Activated T-cell treated with anti-CD3 and anti-CD28 coated beads, Interleukin-2, amount 50 U/mL, for 4 hours (primary cell): Measurements from ENCODE around the gene PSMB3. TPM values are rescaled to one million over a fixed set of nuclear protein-coding genes. Genes with fewer than 3 reads are reported as not detected.
A peak's percentile ranks its signal among the peaks of the same experiment; 100 is the strongest.

Experiments used
- ATAC-seq, 2 donors: fragments of 200-7000 bp; cut with Tn5 transposase; one replicate each; pipeline ENCODE4 v1.10.0; 2021
- DNase-seq: peaks from one replicate; pipeline ENCODE4 v3.0.0-alpha.2; 2020
- H3K27me3 Mint-ChIP-seq: one replicate; pipeline ENCODE4 v1.8.0; 2021; ENCODE audit warnings: low read depth, mixed read lengths
- H3K36me3 Mint-ChIP-seq: one replicate; pipeline ENCODE4 v1.8.0; 2022; ENCODE audit warnings: mixed read lengths; ENCODE audit not compliant: insufficient read depth
- H3K4me1 Mint-ChIP-seq: one replicate; pipeline ENCODE4 v1.8.0; 2021; ENCODE audit warnings: low read depth, mixed read lengths
- H3K4me3 Mint-ChIP-seq: one replicate; pipeline ENCODE4 v1.8.0; 2021; ENCODE audit warnings: mild to moderate bottlenecking, moderate library complexity, mixed read lengths
- H3K9me3 Mint-ChIP-seq: one replicate; pipeline ENCODE4 v1.8.0; 2021; ENCODE audit warnings: mixed read lengths
- total RNA-seq, 3 donors: library from RNA; stranded (reverse); gene quantifications; one replicate each; pipeline ENCODE4 v1.2.1, GENCODE V29; 2021

The PSMB3 gene
- total RNA-seq, 3 donors from 2014 or later, result 527 to 569 (median 554) TPM

GRCh38 chr17:38710985-38711384 lies 41.6 kb upstream of the PSMB3 start:
- Mint-ChIP-seq H3K4me3 (no peak overlapping the region), H3K36me3 (peaks cover 56% of the 10 kb centered on the region), H3K9me3 (no peaks in the 10 kb centered on the region), H3K4me1 (peaks cover 59% of the 10 kb centered on the region), H3K27me3 (no peaks in the 10 kb centered on the region)
- ATAC-seq, result no peak
- no peak for DNase-seq

GRCh38 chr17:38711792-38712571 lies 40.6 kb upstream of the PSMB3 start:
- no peak overlapping the region for H3K4me3 Mint-ChIP-seq
- peaks cover 60% of the 10 kb centered on the region for H3K4me1 Mint-ChIP-seq
- H3K36me3 Mint-ChIP-seq, result peaks cover 56% of the 10 kb centered on the region
- no peaks in the 10 kb centered on the region for H3K27me3 Mint-ChIP-seq
- ATAC-seq (no peak), DNase-seq (no peak)
- H3K9me3 Mint-ChIP-seq, result no peaks in the 10 kb centered on the region

- peaks cover 54% of the 10 kb centered on the region for H3K4me1 Mint-ChIP-seq
- ATAC-seq (no peak), DNase-seq (no peak)
- H3K9me3 Mint-ChIP-seq, result no peaks in the 10 kb centered on the region
- H3K27me3 Mint-ChIP-seq, result no peaks in the 10 kb centered on the region
- no peak overlapping the region for H3K4me3 Mint-ChIP-seq
- peaks cover 52% of the 10 kb centered on the region for H3K36me3 Mint-ChIP-seq
Observed at GRCh38 chr17:38712593-38712992, 39.9 kb upstream of the PSMB3 start.

GRCh38 chr17:38713456-38714075 lies 39.0 kb upstream of the PSMB3 start:
- H3K27me3 Mint-ChIP-seq, result no peaks in the 10 kb centered on the region
- peaks cover 50% of the 10 kb centered on the region for H3K36me3 Mint-ChIP-seq
- no peak for DNase-seq
- H3K4me1 Mint-ChIP-seq, result peaks cover 47% of the 10 kb centered on the region
- ATAC-seq, result no peak
- no peaks in the 10 kb centered on the region for H3K9me3 Mint-ChIP-seq
- H3K4me3 Mint-ChIP-seq, result no peak overlapping the region

- Mint-ChIP-seq H3K27me3 (no peaks in the 10 kb centered on the region), H3K9me3 (no peaks in the 10 kb centered on the region), H3K36me3 (peaks cover 44% of the 10 kb centered on the region), H3K4me1 (peaks cover 37% of the 10 kb centered on the region), H3K4me3 (peak overlapping the region; percentile 56)
- ATAC-seq (no peak), DNase-seq (no peak)
Observed at GRCh38 chr17:38715216-38715943, 37.2 kb upstream of the PSMB3 start.

GRCh38 chr17:38716368-38717005 lies 36.1 kb upstream of the PSMB3 start:
- H3K4me1 Mint-ChIP-seq, result peaks cover 38% of the 10 kb centered on the region
- H3K27me3 Mint-ChIP-seq, result no peaks in the 10 kb centered on the region
- H3K4me3 Mint-ChIP-seq, result no peak overlapping the region
- DNase-seq (no peak), ATAC-seq (no peak)
- H3K36me3 Mint-ChIP-seq, result peaks cover 45% of the 10 kb centered on the region
- no peaks in the 10 kb centered on the region for H3K9me3 Mint-ChIP-seq

GRCh38 chr17:38717139-38717745 lies 35.3 kb upstream of the PSMB3 start:
- peaks cover 45% of the 10 kb centered on the region for H3K36me3 Mint-ChIP-seq
- DNase-seq (no peak), ATAC-seq (no peak)
- peaks cover 36% of the 10 kb centered on the region for H3K4me1 Mint-ChIP-seq
- H3K9me3 Mint-ChIP-seq, result no peaks in the 10 kb centered on the region
- no peak overlapping the region for H3K4me3 Mint-ChIP-seq
- H3K27me3 Mint-ChIP-seq, result no peaks in the 10 kb centered on the region

- ATAC-seq (no peak), DNase-seq (no peak)
- H3K9me3 Mint-ChIP-seq, result no peaks in the 10 kb centered on the region
- H3K4me3 Mint-ChIP-seq, result no peak overlapping the region
- no peaks in the 10 kb centered on the region for H3K27me3 Mint-ChIP-seq
- H3K4me1 Mint-ChIP-seq, result peaks cover 42% of the 10 kb centered on the region
- peaks cover 40% of the 10 kb centered on the region for H3K36me3 Mint-ChIP-seq
Observed at GRCh38 chr17:38719289-38719942, 33.1 kb upstream of the PSMB3 start.

- ATAC-seq, result no peak
- no peak for DNase-seq
- H3K27me3 Mint-ChIP-seq, result no peaks in the 10 kb centered on the region
- peaks cover 37% of the 10 kb centered on the region for H3K36me3 Mint-ChIP-seq
- no peaks in the 10 kb centered on the region for H3K9me3 Mint-ChIP-seq
- H3K4me1 Mint-ChIP-seq, result peaks cover 42% of the 10 kb centered on the region
- no peak overlapping the region for H3K4me3 Mint-ChIP-seq
Observed at GRCh38 chr17:38719943-38720641, 32.4 kb upstream of the PSMB3 start.

- no peak overlapping the region for H3K4me3 Mint-ChIP-seq
- no peaks in the 10 kb centered on the region for H3K9me3 Mint-ChIP-seq
- ATAC-seq (no peak), DNase-seq (no peak)
- peaks cover 39% of the 10 kb centered on the region for H3K4me1 Mint-ChIP-seq
- H3K36me3 Mint-ChIP-seq, result peaks cover 30% of the 10 kb centered on the region
- no peaks in the 10 kb centered on the region for H3K27me3 Mint-ChIP-seq
Observed at GRCh38 chr17:38720941-38721340, 31.6 kb upstream of the PSMB3 start.

GRCh38 chr17:38721802-38722201 lies 30.7 kb upstream of the PSMB3 start:
- Mint-ChIP-seq H3K9me3 (no peaks in the 10 kb centered on the region), H3K4me1 (peaks cover 43% of the 10 kb centered on the region), H3K4me3 (no peak overlapping the region), H3K27me3 (no peaks in the 10 kb centered on the region), H3K36me3 (peaks cover 29% of the 10 kb centered on the region)
- ATAC-seq (no peak), DNase-seq (no peak)

GRCh38 chr17:38724337-38724988 lies 28.1 kb upstream of the PSMB3 start:
- Mint-ChIP-seq H3K36me3 (peaks cover 17% of the 10 kb centered on the region), H3K4me1 (peaks cover 63% of the 10 kb centered on the region), H3K9me3 (no peaks in the 10 kb centered on the region), H3K27me3 (no peaks in the 10 kb centered on the region), H3K4me3 (no peak overlapping the region)
- ATAC-seq (no peak), DNase-seq (no peak)

- H3K4me1 Mint-ChIP-seq, result peaks cover 65% of the 10 kb centered on the region
- ATAC-seq (no peak), DNase-seq (no peak)
- no peak overlapping the region for H3K4me3 Mint-ChIP-seq
- H3K27me3 Mint-ChIP-seq, result no peaks in the 10 kb centered on the region
- no peaks in the 10 kb centered on the region for H3K9me3 Mint-ChIP-seq
- H3K36me3 Mint-ChIP-seq, result peaks cover 17% of the 10 kb centered on the region
Observed at GRCh38 chr17:38725066-38725465, 27.5 kb upstream of the PSMB3 start.
